ENCODE data around the gene CDKN2B.

GRCh38 chr9:21964925-21965385 is 44.1 kb downstream of the CDKN2B start:
- no peak for TF ChIP-seq CTCF (conservative IDR thresholded peaks at IDR 0.05; ENCODE audit: low read depth in 2 of 2)
- no peak for TF ChIP-seq EZH2phosphoT487 (IDR thresholded peaks at IDR 0.05; ENCODE audit: unreplicated experiment)
- no peak for TF ChIP-seq EZH2 (IDR thresholded peaks at IDR 0.05; ENCODE audit: low read depth, unreplicated experiment)
- TF ChIP-seq REST (IDR thresholded peaks at IDR 0.05; ENCODE audit: unreplicated experiment), result no peak
- no peak for TF ChIP-seq POLR2AphosphoS5 (IDR thresholded peaks at IDR 0.05; ENCODE audit: low read depth)
- TF ChIP-seq JUNB (IDR thresholded peaks at IDR 0.05; ENCODE audit: unreplicated experiment), result no peak
- no peak for TF ChIP-seq CREB1 (CRISPR knock-in tag; IDR thresholded peaks at IDR 0.05; ENCODE audit: low read depth)
- TF ChIP-seq NANOG (IDR thresholded peaks at IDR 0.05; ENCODE audit: borderline replicate concordance), result no peak
